Measurements from ENCODE around the gene TDRKH.

Gene TDRKH

GRCh38 chr1:151822404-151822803 is 32.1 kb upstream of the TDRKH start:
- peak; percentile 59 to 69 for DNase-seq

GRCh38 chr1:151820940-151821339 is 30.6 kb upstream of the TDRKH start:
- no peak for DNase-seq

GRCh38 chr1:151819976-151820623 is 29.8 kb upstream of the TDRKH start:
- no peak for DNase-seq

GRCh38 chr1:151819227-151819835 is 29.0 kb upstream of the TDRKH start:
- no peak for DNase-seq

GRCh38 chr1:151817353-151817730 is 27.0 kb upstream of the TDRKH start:
- no peak for DNase-seq

GRCh38 chr1:151816548-151817352 is 26.4 kb upstream of the TDRKH start:
- no peak for DNase-seq

GRCh38 chr1:151815716-151816327 is 25.5 kb upstream of the TDRKH start:
- no peak for DNase-seq

GRCh38 chr1:151814971-151815545 is 24.8 kb upstream of the TDRKH start:
- no peak for DNase-seq

- no peak for DNase-seq
These were observed 24.1 kb upstream of the TDRKH start for GRCh38 chr1:151814426-151814825.

GRCh38 chr1:151813271-151813977 is 23.1 kb upstream of the TDRKH start:
- DNase-seq, result no peak

- no peak for DNase-seq
These were observed 20.9 kb upstream of the TDRKH start for GRCh38 chr1:151811181-151811580.

GRCh38 chr1:151809985-151810556 is 19.8 kb upstream of the TDRKH start:
- no peak for DNase-seq

GRCh38 chr1:151809290-151809984 is 19.1 kb upstream of the TDRKH start:
- no peak for DNase-seq

GRCh38 chr1:151807766-151808165 is 17.5 kb upstream of the TDRKH start:
- no peak for DNase-seq

- no peak for DNase-seq
These were observed 16.8 kb upstream of the TDRKH start for GRCh38 chr1:151807131-151807530.

GRCh38 chr1:151806170-151806569 is 15.9 kb upstream of the TDRKH start:
- DNase-seq, result no peak

- no peak for DNase-seq
These were observed 14.9 kb upstream of the TDRKH start, which contains the start of gene LINGO4 for GRCh38 chr1:151805066-151805820. Gene LINGO4 (minus strand): TSS chr1:151805419. CDS start chr1:151802704, 2,715 bp downstream.

GRCh38 chr1:151803915-151804314 is 13.6 kb upstream of the TDRKH start:
- DNase-seq, result no peak

GRCh38 chr1:151803164-151803563 is 12.9 kb upstream of the TDRKH start:
- no peak for DNase-seq

GRCh38 chr1:151802372-151802771 is 12.1 kb upstream of the TDRKH start:
- no peak for DNase-seq

GRCh38 chr1:151801846-151802245 is 11.5 kb upstream of the TDRKH start:
- no peak for DNase-seq

All from activated CD4-positive, alpha-beta T cell treated with anti-CD3 and anti-CD28 coated beads, Interleukin-2, amount 50 U/mL, for 4 hours (primary cell).